ENCODE data around the gene UBR1. TPM values are rescaled to one million over a fixed set of nuclear protein-coding genes. Genes with fewer than 3 reads are reported as not detected.

UBR1 gene
- polyA plus RNA-seq, 1 donor (not counting 4 experiments of a cell fraction or from before 2014, with no cell fraction given), result 17.4 TPM

DNA sequence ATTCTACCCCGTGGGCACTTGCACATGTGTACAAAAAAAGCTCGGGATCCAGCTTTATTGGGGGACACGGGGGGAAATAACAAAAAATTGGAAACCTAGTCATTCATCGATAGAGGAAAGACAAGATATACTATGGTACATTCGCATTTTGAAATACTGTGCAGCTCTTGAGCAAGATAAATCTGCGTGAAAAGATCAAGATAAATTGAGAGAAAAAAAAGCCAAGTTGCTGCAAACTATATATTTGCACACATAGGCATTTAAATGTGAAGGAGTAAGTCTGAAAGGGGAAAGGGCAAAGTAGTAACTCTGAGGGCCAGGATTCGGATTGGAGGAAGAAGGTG lies 620 bp upstream of the UBR1 start:
- H3K27me3 ChIP-seq (ENCODE audit: control insufficient read depth, extremely low read depth, insufficient read depth, low read length), result no peaks in the 10 kb centered on the region
- dilution Hi-C loops (cut with MboI; ENCODE audit: extremely low pct_ligation_motif_present, low sequenced_read_pairs), result no loop called here
- peaks cover 21% of the 10 kb centered on the region for H3K4me1 ChIP-seq (ENCODE audit: control insufficient read depth, extremely low read depth, insufficient read depth, low read length)
- H3K9me3 ChIP-seq (ENCODE audit: control insufficient read depth, low read depth, low read length), result no peaks in the 10 kb centered on the region
- no peaks in the 10 kb centered on the region for H4K20me1 ChIP-seq (ENCODE audit: control insufficient read depth, extremely low read depth, insufficient read depth, low read length)
- peak overlapping the region; percentile 67 for H2AFZ ChIP-seq (ENCODE audit: control insufficient read depth, low read length)
- no peak for TF ChIP-seq EZH2 (IDR thresholded peaks at IDR 0.05; ENCODE audit: low read length)
- TF ChIP-seq, protein P1, sequence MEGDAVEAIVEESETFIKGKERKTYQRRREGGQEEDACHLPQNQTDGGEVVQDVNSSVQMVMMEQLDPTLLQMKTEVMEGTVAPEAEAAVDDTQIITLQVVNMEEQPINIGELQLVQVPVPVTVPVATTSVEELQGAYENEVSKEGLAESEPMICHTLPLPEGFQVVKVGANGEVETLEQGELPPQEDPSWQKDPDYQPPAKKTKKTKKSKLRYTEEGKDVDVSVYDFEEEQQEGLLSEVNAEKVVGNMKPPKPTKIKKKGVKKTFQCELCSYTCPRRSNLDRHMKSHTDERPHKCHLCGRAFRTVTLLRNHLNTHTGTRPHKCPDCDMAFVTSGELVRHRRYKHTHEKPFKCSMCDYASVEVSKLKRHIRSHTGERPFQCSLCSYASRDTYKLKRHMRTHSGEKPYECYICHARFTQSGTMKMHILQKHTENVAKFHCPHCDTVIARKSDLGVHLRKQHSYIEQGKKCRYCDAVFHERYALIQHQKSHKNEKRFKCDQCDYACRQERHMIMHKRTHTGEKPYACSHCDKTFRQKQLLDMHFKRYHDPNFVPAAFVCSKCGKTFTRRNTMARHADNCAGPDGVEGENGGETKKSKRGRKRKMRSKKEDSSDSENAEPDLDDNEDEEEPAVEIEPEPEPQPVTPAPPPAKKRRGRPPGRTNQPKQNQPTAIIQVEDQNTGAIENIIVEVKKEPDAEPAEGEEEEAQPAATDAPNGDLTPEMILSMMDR (optimal IDR thresholded peaks at IDR 0.05 in 1 of 3, IDR thresholded peaks at IDR 0.05 in 1 of 3, conservative IDR thresholded peaks at IDR 0.05 in 1 of 3; ENCODE audit: extremely low read depth in 1 of 3, insufficient read depth in 2 of 3, low read length in 3 of 3), result no peak
- peak overlapping the region; percentile 82 for H3K4me2 ChIP-seq (ENCODE audit: control insufficient read depth, extremely low read depth, insufficient read depth, low read depth, low read length)
- H3K4me3 ChIP-seq (ENCODE audit: control insufficient read depth in 2 of 3, extremely low read depth in 1 of 3, insufficient read depth in 2 of 3, low read depth in 1 of 3, low read length in 3 of 3), result peak overlapping the region; percentile 65 to 82 (median 81)
- H3K9me1 ChIP-seq (ENCODE audit: control insufficient read depth, extremely low read depth, insufficient read depth, low read length), result no peaks in the 10 kb centered on the region
- peak overlapping the region; percentile 79 for H3K9ac ChIP-seq (ENCODE audit: control insufficient read depth, extremely low read depth, insufficient read depth, low read length)
- H3K36me3 ChIP-seq (ENCODE audit: control insufficient read depth in 2 of 2, extremely low read depth in 1 of 2, insufficient read depth in 2 of 2, low read length in 2 of 2), result peaks cover 2 to 4% of the 10 kb centered on the region in 2 experiments
- peaks cover 37% of the 10 kb centered on the region for H3K79me2 ChIP-seq (ENCODE audit: control insufficient read depth, insufficient read depth, low read length)
- DNase-seq (ENCODE audit: low read depth, low spot score), result no peak
- H3K27ac ChIP-seq (ENCODE audit: control insufficient read depth, insufficient read depth, low read length), result peak overlapping the region; percentile 65
- no peak for FAIRE-seq

DNA sequence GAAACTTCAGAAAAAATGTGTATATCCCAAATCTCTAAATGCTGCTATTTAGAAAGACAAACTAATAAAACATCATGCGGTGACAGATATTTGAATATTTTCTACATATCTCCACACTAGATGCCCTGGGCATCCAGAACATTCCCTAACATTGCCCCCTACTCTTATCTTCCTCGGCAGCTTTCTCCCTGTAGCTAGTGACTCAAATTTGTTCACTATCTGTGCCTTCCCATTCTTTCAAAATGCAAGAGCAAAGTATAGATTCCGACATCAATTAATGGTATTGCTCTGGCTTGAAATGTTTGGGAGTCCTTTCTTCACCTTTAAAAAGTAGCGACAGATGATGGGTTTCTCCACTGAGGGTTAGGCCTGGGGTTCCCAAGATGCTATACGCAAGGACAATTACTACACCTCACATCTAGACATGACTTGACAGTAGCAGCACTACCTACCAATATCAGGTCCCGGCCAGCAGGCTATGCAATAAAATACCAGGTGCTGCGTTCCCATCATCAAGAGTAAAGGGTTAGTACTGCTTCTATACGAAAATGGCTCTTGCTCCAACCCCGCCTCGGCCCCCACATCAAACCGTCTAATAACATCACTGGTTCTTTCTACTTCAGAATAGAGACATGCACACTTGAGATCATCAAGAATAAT lies 631 bp downstream of the UBR1 start:
- dilution Hi-C loops (cut with MboI; ENCODE audit: extremely low pct_ligation_motif_present, low sequenced_read_pairs), result no loop called here
- Histone ChIP-seq H3K9me3 (ENCODE audit: control insufficient read depth, low read depth, low read length) (no peaks in the 10 kb centered on the region), H3K4me2 (ENCODE audit: control insufficient read depth, extremely low read depth, insufficient read depth, low read depth, low read length) (peak overlapping the region; percentile 93), H3K9ac (ENCODE audit: control insufficient read depth, extremely low read depth, insufficient read depth, low read length) (peak overlapping the region; percentile 79), H3K36me3 (ENCODE audit: control insufficient read depth in 2 of 2, extremely low read depth in 1 of 2, insufficient read depth in 2 of 2, low read length in 2 of 2) (peaks cover 2 to 7% of the 10 kb centered on the region in 2 experiments), H3K4me3 (ENCODE audit: control insufficient read depth in 2 of 3, extremely low read depth in 1 of 3, insufficient read depth in 2 of 3, low read depth in 1 of 3, low read length in 3 of 3) (peak overlapping the region; percentile 65 to 82 (median 81)), H4K20me1 (ENCODE audit: control insufficient read depth, extremely low read depth, insufficient read depth, low read length) (no peaks in the 10 kb centered on the region), H2AFZ (ENCODE audit: control insufficient read depth, low read length) (peak overlapping the region; percentile 83), H3K27ac (ENCODE audit: control insufficient read depth, insufficient read depth, low read length) (peak overlapping the region; percentile 65), H3K27me3 (ENCODE audit: control insufficient read depth, extremely low read depth, insufficient read depth, low read length) (no peaks in the 10 kb centered on the region), H3K4me1 (ENCODE audit: control insufficient read depth, extremely low read depth, insufficient read depth, low read length) (peaks cover 33% of the 10 kb centered on the region), H3K79me2 (ENCODE audit: control insufficient read depth, insufficient read depth, low read length) (peaks cover 43% of the 10 kb centered on the region), H3K9me1 (ENCODE audit: control insufficient read depth, extremely low read depth, insufficient read depth, low read length) (no peaks in the 10 kb centered on the region)
- no peak for DNase-seq (ENCODE audit: low read depth, low spot score)
- no peak for TF ChIP-seq EZH2 (IDR thresholded peaks at IDR 0.05; ENCODE audit: low read length)
- TF ChIP-seq, protein P1 (optimal IDR thresholded peaks at IDR 0.05 in 1 of 3, IDR thresholded peaks at IDR 0.05 in 1 of 3, conservative IDR thresholded peaks at IDR 0.05 in 1 of 3; ENCODE audit: extremely low read depth in 1 of 3, insufficient read depth in 2 of 3, low read length in 3 of 3), result no peak
- no peak for FAIRE-seq

Data from keratinocyte (primary cell).